IMR-90 (cell line): ENCODE results near the gene FMN1. TPM values are rescaled to one million over a fixed set of nuclear protein-coding genes. Genes with fewer than 3 reads are reported as not detected.

Experiments used
- ATAC-seq: fragments of 200-7000 bp; cut with Tn5 transposase; 2 replicates; pipeline ENCODE4 v1.9.1; 2020; ENCODE audit warnings: low read depth, mild to moderate bottlenecking, moderate library complexity
- BruUV-seq: library from RNA; stranded (reverse); fragments of 400-500 nt; replicated peaks from 2 replicates; lab custom pipeline; 2021; lab: Mats Ljungman, UMichigan
- CTCF ChIA-PET: fragments of 300-600 bp; formaldehyde crosslinking; extraction: SDS; loops from one replicate; lab custom pipeline; 2021; ENCODE audit warnings: antibody characterized with exemption; lab: Yijun Ruan, JAX
- POLR2A ChIA-PET: fragments of 300-600 bp; sonication (Branson Sonifier 250); formaldehyde crosslinking; loops from one replicate; lab custom pipeline; 2022; ENCODE audit warnings: antibody characterized with exemption; ENCODE audit not compliant: unreplicated experiment; lab: Charles Lee
- DNase-seq: peaks from one replicate; pipeline ENCODE4 v3.0.0; 2013
- H2AFZ ChIP-seq: replicated peaks from 2 replicates; pipeline ENCODE3; 2013; ENCODE audit warnings: low read length, mild to moderate bottlenecking; ENCODE audit not compliant: poor library complexity
- H2AK5ac ChIP-seq: 2 replicates; pipeline ENCODE4 v1.6.1; 2013; ENCODE audit warnings: low read depth, low read length, inconsistent platforms
- H2AK9ac ChIP-seq: replicated peaks from 2 replicates; pipeline ENCODE3; 2013; ENCODE audit warnings: mild to moderate bottlenecking, low read depth, low read length, moderate library complexity; ENCODE audit not compliant: poor library complexity
- H2BK120ac ChIP-seq: 2 replicates; pipeline ENCODE4 v1.6.1; 2013; ENCODE audit warnings: low read depth, low read length, inconsistent platforms
- H2BK15ac ChIP-seq: 3 replicates; pipeline ENCODE4 v1.6.1; 2013; ENCODE audit warnings: low read depth, low read length, inconsistent platforms
- H2BK20ac ChIP-seq: 2 replicates; pipeline ENCODE4 v1.6.1; 2013; ENCODE audit warnings: low read depth, mild to moderate bottlenecking, inconsistent platforms, low read length, moderate library complexity
- H2BK5ac ChIP-seq: 2 replicates; pipeline ENCODE4 v1.6.1; 2013; ENCODE audit warnings: mild to moderate bottlenecking, low read depth, low read length, inconsistent platforms; ENCODE audit not compliant: poor library complexity, severe bottlenecking
- H3K14ac ChIP-seq: replicated peaks from 2 replicates; pipeline ENCODE4 v1.6.1; 2013; ENCODE audit warnings: low read depth, low read length, inconsistent platforms
- H3K18ac ChIP-seq: 2 replicates; pipeline ENCODE4 v1.6.1; 2013; ENCODE audit warnings: low read depth, low read length, control low read depth
- H3K23ac ChIP-seq: 2 replicates; pipeline ENCODE4 v1.6.1; 2013; ENCODE audit warnings: low read depth, low read length, inconsistent platforms
- H3K27ac ChIP-seq: 2 replicates; pipeline ENCODE4 v1.5.1; 2013; ENCODE audit warnings: mild to moderate bottlenecking, control low read depth, low read length; ENCODE audit not compliant: insufficient read depth
- H3K27me3 ChIP-seq: 2 replicates; pipeline ENCODE4 v1.6.1; 2013; ENCODE audit warnings: low read length; ENCODE audit not compliant: control insufficient read depth, insufficient read depth
- H3K36me3 ChIP-seq: 2 replicates; pipeline ENCODE4 v1.6.1; 2013; ENCODE audit warnings: low read length, mixed read lengths; ENCODE audit not compliant: control insufficient read depth, insufficient read depth
- H3K4ac ChIP-seq: 2 replicates; pipeline ENCODE4 v1.6.1; 2013; ENCODE audit warnings: low read depth, low read length, inconsistent platforms
- H3K4me1 ChIP-seq: 2 replicates; pipeline ENCODE4 v1.6.1; 2013; ENCODE audit warnings: low read length, mixed read lengths; ENCODE audit not compliant: control insufficient read depth, insufficient read depth
- H3K4me2 ChIP-seq: 2 replicates; pipeline ENCODE4 v1.6.1; 2013; ENCODE audit warnings: low read depth, mild to moderate bottlenecking, control low read depth, low read length, moderate library complexity
- H3K4me3 ChIP-seq: 2 replicates; pipeline ENCODE4 v1.5.1; 2013; ENCODE audit warnings: low read depth, mild to moderate bottlenecking, control low read depth, low read length, moderate library complexity; ENCODE audit not compliant: insufficient read depth
- H3K56ac ChIP-seq: 2 replicates; pipeline ENCODE4 v1.6.1; 2013; ENCODE audit warnings: low read length, inconsistent platforms; ENCODE audit not compliant: insufficient read depth; ENCODE audit errors: extremely low read depth
- H3K79me1 ChIP-seq, 2 experiments: 2 replicates each; pipeline ENCODE4 v1.6.1; 2013; ENCODE audit warnings: low read length in 2 of 2, inconsistent platforms in 1 of 2, low read depth in 1 of 2
- H3K9ac ChIP-seq: 2 replicates; pipeline ENCODE4 v1.6.1; 2013; ENCODE audit warnings: low read depth, low read length, control low read depth
- H3K9me1 ChIP-seq: 2 replicates; pipeline ENCODE4 v1.6.1; 2013; ENCODE audit warnings: low read length, inconsistent platforms; ENCODE audit not compliant: insufficient read depth
- H3K9me3 ChIP-seq: 2 replicates; pipeline ENCODE4 v1.6.1; 2013; ENCODE audit warnings: low read length; ENCODE audit not compliant: control insufficient read depth, insufficient read depth
- H4K20me1 ChIP-seq: 2 replicates; pipeline ENCODE4 v1.6.1; 2013; ENCODE audit warnings: low read length, inconsistent platforms; ENCODE audit not compliant: insufficient read depth
- H4K5ac ChIP-seq: 2 replicates; pipeline ENCODE4 v1.6.1; 2013; ENCODE audit warnings: mild to moderate bottlenecking, low read depth, low read length, control low read depth
- H4K8ac ChIP-seq, 2 experiments: 2 replicates each; pipeline ENCODE4 v1.6.1; 2013; ENCODE audit warnings: low read depth in 2 of 2, low read length in 2 of 2, control low read depth in 1 of 2, inconsistent platforms in 1 of 2
- H4K91ac ChIP-seq: 2 replicates; pipeline ENCODE4 v1.6.1; 2013; ENCODE audit warnings: low read depth, low read length, inconsistent platforms; ENCODE audit not compliant: insufficient read depth
- BHLHE40 ChIP-seq: fragments of 150-350 bp; IDR thresholded peaks from 2 replicates; pipeline ENCODE4 v1.6.1; 2016; ENCODE audit warnings: mild to moderate bottlenecking, low read depth, low read length
- CEBPB ChIP-seq: IDR thresholded peaks from 2 replicates; pipeline ENCODE4 v1.6.1; 2012; ENCODE audit warnings: low read depth, low read length, improper control_type of control experiment
- CHD1 ChIP-seq: IDR thresholded peaks from 2 replicates; pipeline ENCODE4 v1.6.1; 2012; ENCODE audit warnings: low read depth, low read length, improper control_type of control experiment
- CTCF ChIP-seq: conservative IDR thresholded peaks from 2 replicates; pipeline ENCODE4 v1.5.1; 2012; ENCODE audit warnings: mild to moderate bottlenecking, low read depth, low read length, improper control_type of control experiment
- ELK1 ChIP-seq: fragments of 150-350 bp; IDR thresholded peaks from 2 replicates; pipeline ENCODE4 v1.6.1; 2016; ENCODE audit warnings: low read depth, mild to moderate bottlenecking, low read length, moderate library complexity, borderline replicate concordance
- FOS ChIP-seq: fragments of 150-350 bp; IDR thresholded peaks from 2 replicates; pipeline ENCODE4 v1.6.1; 2016; ENCODE audit warnings: low read depth, low read length
- MAFK ChIP-seq: IDR thresholded peaks from 2 replicates; pipeline ENCODE4 v1.6.1; 2012; ENCODE audit warnings: low read depth, low read length, improper control_type of control experiment
- MAZ ChIP-seq: IDR thresholded peaks from 2 replicates; pipeline ENCODE4 v1.6.1; 2012; ENCODE audit warnings: low read depth, mild to moderate bottlenecking, low read length, improper control_type of control experiment, moderate library complexity, borderline replicate concordance
- MXI1 ChIP-seq: IDR thresholded peaks from 2 replicates; pipeline ENCODE4 v1.6.1; 2012; ENCODE audit warnings: low read depth, mild to moderate bottlenecking, low read length, moderate library complexity, borderline replicate concordance
- NFE2L2 ChIP-seq: fragments of 150-350 bp; IDR thresholded peaks from 2 replicates; pipeline ENCODE4 v1.6.1; 2016; ENCODE audit warnings: low read depth, mild to moderate bottlenecking, low read length
- POLR2A ChIP-seq: IDR thresholded peaks from 2 replicates; pipeline ENCODE4 v1.6.1; 2012; ENCODE audit warnings: mild to moderate bottlenecking, low read depth, low read length
- RAD21 ChIP-seq: IDR thresholded peaks from 2 replicates; pipeline ENCODE4 v1.6.1; 2012; ENCODE audit warnings: low read length, improper control_type of control experiment
- RCOR1 ChIP-seq: IDR thresholded peaks from 2 replicates; pipeline ENCODE4 v1.6.1; 2012; ENCODE audit warnings: mild to moderate bottlenecking, low read length, improper control_type of control experiment; ENCODE audit not compliant: insufficient replicate concordance
- RFX5 ChIP-seq: IDR thresholded peaks from 2 replicates; pipeline ENCODE4 v1.8.0; 2012; ENCODE audit warnings: low read depth, mild to moderate bottlenecking, low read length, moderate library complexity
- SMC3 ChIP-seq: fragments of 150-350 bp; IDR thresholded peaks from 2 replicates; pipeline ENCODE4 v1.6.1; 2016; ENCODE audit warnings: low read depth, mild to moderate bottlenecking, antibody characterized with exemption, low read length, moderate library complexity
- USF2 ChIP-seq: fragments of 150-350 bp; IDR thresholded peaks from 2 replicates; pipeline ENCODE4 v1.6.1; 2017; ENCODE audit warnings: mild to moderate bottlenecking, antibody characterized with exemption, low read length, low read depth
- WGBS, 2 experiments: methylation state at CpG; one replicate each; pipeline versions ENCODE4 v1.1.5 to v1.1.7; 2013; ENCODE audit warnings: missing lambda C conversion rate in 2 of 2; ENCODE audit not compliant: insufficient read length in 1 of 2; ENCODE audit errors: extremely low coverage in 2 of 2; 5-methylcytosine and 5-hydroxymethylcytosine counted together
- dilution Hi-C: fragments of 300-500 bp; cut with HindIII; formaldehyde crosslinking; loops from one replicate; pipeline ENCODE4 v1.14.3; 2018; ENCODE audit warnings: low sequenced_read_pairs; ENCODE audit not compliant: unreplicated experiment
- in situ Hi-C: fragments of 300-500 bp; cut with MboI; formaldehyde crosslinking; loops from 3 replicates; pipeline ENCODE4 v1.14.3; 2019; ENCODE audit warnings: low sequenced_read_pairs, inconsistent platforms, mixed read lengths
- intact Hi-C: fragments of 100-400 bp; cut with micrococcal nuclease; formaldehyde crosslinking; loops from 2 replicates; pipeline ENCODE4 v1.10.0; 2022
- polyA plus RNA-seq, 3 experiments: library from polyadenylated mRNA; depleted of rRNA; stranded (reverse); fragments of >200 nt; gene quantifications; 2 replicates each; pipeline ENCODE4 v1.2.3, GENCODE V29; 2012; ENCODE audit warnings: low replicate concordance in 1 of 3
- total RNA-seq: library from RNA; depleted of rRNA; stranded (reverse); fragments of >200 nt; gene quantifications from 2 replicates; pipeline ENCODE4 v1.2.3, GENCODE V29; 2012

The FMN1 gene
- total and polyA plus RNA-seq, 2 of the 4 experiments (the other 2 are of a cell fraction): 7.3 to 17.6 TPM

- POLR2A ChIA-PET: no interaction called here
These were observed 455.8 kb downstream of the FMN1 start for GRCh38 chr15:32738666-32739065.

More at GRCh38 chr15:32738666-32739065, 455.8 kb downstream of the FMN1 start:
- peaks cover 18% of the 10 kb centered on the region for H3K36me3 ChIP-seq
- no peaks in the 10 kb centered on the region for H3K4me1 ChIP-seq
- H2AFZ ChIP-seq: no peak overlapping the region
- in situ Hi-C loops (no loop called here), intact Hi-C loops (loop anchor here (2.0 kb wide), 1 partner anchor 256 kb away; no protein-coding TSS in a partner anchor), dilution Hi-C loops (no loop called here)
- WGBS, 2 experiments: no CpG with 5 or more reads among the region's 1 CpG
- H2BK20ac ChIP-seq: no peak overlapping the region
- H3K4ac ChIP-seq: no peak overlapping the region
- H3K18ac ChIP-seq: no peak overlapping the region
- H3K14ac ChIP-seq: no peak overlapping the region
- no peak overlapping the region for H2BK15ac ChIP-seq
- H3K9ac ChIP-seq: no peak overlapping the region
- H3K27ac ChIP-seq: no peak overlapping the region
- no peak overlapping the region for H2AK9ac ChIP-seq
- CTCF ChIA-PET: no interaction called here
- H3K27me3 ChIP-seq: no peaks in the 10 kb centered on the region
- DNase-seq: peak; percentile 60
- H4K20me1 ChIP-seq: peaks cover 17% of the 10 kb centered on the region
- H3K9me3 ChIP-seq: peaks cover 2% of the 10 kb centered on the region; the same call in 1 of the 2 replicates
- ATAC-seq: peak; percentile 11
- no peaks in the 10 kb centered on the region for H3K9me1 ChIP-seq
- H3K4me3 ChIP-seq: no peak overlapping the region
- H3K4me2 ChIP-seq: no peak overlapping the region
- no peak overlapping the region for H2BK5ac ChIP-seq
- H3K56ac ChIP-seq: no peak overlapping the region
- TF ChIP-seq RCOR1: no peak
- TF ChIP-seq CEBPB: no peak
- no peak for TF ChIP-seq BHLHE40
- no peak for TF ChIP-seq RFX5
- TF ChIP-seq MAZ: no peak
- no peak for TF ChIP-seq CTCF
- no peak for TF ChIP-seq USF2
- TF ChIP-seq ELK1: no peak
- no peak for TF ChIP-seq SMC3
- TF ChIP-seq MXI1: no peak
- no peak for TF ChIP-seq FOS
- no peak for TF ChIP-seq NFE2L2
- no peak for TF ChIP-seq MAFK
- no peak for TF ChIP-seq CHD1
- TF ChIP-seq POLR2A: no peak; the same call in 1 of the 2 replicates
- TF ChIP-seq RAD21: no peak
- H3K23ac ChIP-seq: no peak overlapping the region
- H3K79me1 ChIP-seq: no peaks in the 10 kb centered on the region; a peak in 1 of 4 replicates
- no peak overlapping the region for H4K91ac ChIP-seq
- no peak overlapping the region for H2AK5ac ChIP-seq
- BruUV-seq: no TSS peak
- H4K8ac ChIP-seq: no peak overlapping the region
- H4K5ac ChIP-seq: no peak overlapping the region
- no peak overlapping the region for H2BK120ac ChIP-seq
